Mucosa of descending colon (tissue), 3 donors: ENCODE data around the gene CTDSP2. TPM values are rescaled to one million over a fixed set of nuclear protein-coding genes. Genes with fewer than 3 reads are reported as not detected.

ENCODE experiments used
- ATAC-seq: fragments of 200-7000 bp; cut with Tn5 transposase; one replicate; pipeline ENCODE4 v1.9.1; 2020; ENCODE audit warnings: mild to moderate bottlenecking, moderate library complexity
- DNase-seq, 3 donors: peaks; one replicate each; pipeline ENCODE4 v3.0.0-alpha.2; 2020
- H3K36me3 ChIP-seq: fragments of 200-600 bp; one replicate; pipeline ENCODE4 v1.8.0; 2021; ENCODE audit warnings: low read depth, mild to moderate bottlenecking
- H3K4me1 ChIP-seq: fragments of 200-600 bp; one replicate; pipeline ENCODE4 v1.8.0; 2021; ENCODE audit warnings: low read depth, mild to moderate bottlenecking
- H3K4me3 ChIP-seq: fragments of 200-600 bp; one replicate; pipeline ENCODE4 v1.8.0; 2021; ENCODE audit warnings: mild to moderate bottlenecking
- H3K9me3 ChIP-seq: fragments of 200-600 bp; one replicate; pipeline ENCODE4 v1.8.0; 2021; ENCODE audit warnings: mild to moderate bottlenecking
- intact Hi-C, 2 donors: fragments of 100-400 bp; cut with DNase I in 1 of 2; cut with micrococcal nuclease in 1 of 2; formaldehyde crosslinking; loops; one replicate each; pipeline versions ENCODE4 v1.11.0 to v1.11.1; 2022; cut with DNase I, micrococcal nuclease
- total RNA-seq, 3 donors: library from RNA; stranded (reverse); fragmentation: NEBNext Ultra II Directional in 2 of 3; extraction: Animal tissue kit (Norgen Biotek cat#: 25700) in 2 of 3; gene quantifications; one replicate each; pipeline versions ENCODE4 v1.2.1 to v1.2.4, GENCODE V29; 2021 to 2023
- TF ChIP-seq, protein P1 (sequence below): fragments of 200-600 bp; IDR thresholded peaks from one replicate; pipeline ENCODE4 v1.8.0; 2022; ENCODE audit warnings: antibody characterized with exemption, mild to moderate bottlenecking
- donor health status: DM: no; HTN: no; CAD: no; lungs with moderate emphysema.
- donor health status: DM: no; HTN: no; CAD: no.
- donor health status: DM: no; HTN: yes; CAD: no.

Gene CTDSP2
- total RNA-seq, 3 donors from 2014 or later = 220 to 339 (median 256) TPM

- intact Hi-C loops = no loop called here
- Histone ChIP-seq H3K36me3 (no peaks in the 10 kb centered on the region), H3K4me1 (peaks cover 89% of the 10 kb centered on the region), H3K9me3 (no peaks in the 10 kb centered on the region), H3K4me3 (no peak overlapping the region)
- TF ChIP-seq, protein P1, sequence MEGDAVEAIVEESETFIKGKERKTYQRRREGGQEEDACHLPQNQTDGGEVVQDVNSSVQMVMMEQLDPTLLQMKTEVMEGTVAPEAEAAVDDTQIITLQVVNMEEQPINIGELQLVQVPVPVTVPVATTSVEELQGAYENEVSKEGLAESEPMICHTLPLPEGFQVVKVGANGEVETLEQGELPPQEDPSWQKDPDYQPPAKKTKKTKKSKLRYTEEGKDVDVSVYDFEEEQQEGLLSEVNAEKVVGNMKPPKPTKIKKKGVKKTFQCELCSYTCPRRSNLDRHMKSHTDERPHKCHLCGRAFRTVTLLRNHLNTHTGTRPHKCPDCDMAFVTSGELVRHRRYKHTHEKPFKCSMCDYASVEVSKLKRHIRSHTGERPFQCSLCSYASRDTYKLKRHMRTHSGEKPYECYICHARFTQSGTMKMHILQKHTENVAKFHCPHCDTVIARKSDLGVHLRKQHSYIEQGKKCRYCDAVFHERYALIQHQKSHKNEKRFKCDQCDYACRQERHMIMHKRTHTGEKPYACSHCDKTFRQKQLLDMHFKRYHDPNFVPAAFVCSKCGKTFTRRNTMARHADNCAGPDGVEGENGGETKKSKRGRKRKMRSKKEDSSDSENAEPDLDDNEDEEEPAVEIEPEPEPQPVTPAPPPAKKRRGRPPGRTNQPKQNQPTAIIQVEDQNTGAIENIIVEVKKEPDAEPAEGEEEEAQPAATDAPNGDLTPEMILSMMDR = no peak
- peak; percentile 61 for ATAC-seq
- peak; percentile 84 to 90 (median 88) for DNase-seq
These were observed 47.2 kb upstream of the CTDSP2 start for GRCh38 chr12:57893431-57894353.

- DNase-seq = peak in 2 of 3 donors; percentile 54 to 59
- peak; percentile 37 for ATAC-seq
- no peaks in the 10 kb centered on the region for H3K36me3 ChIP-seq
- H3K4me1 ChIP-seq = peaks cover 89% of the 10 kb centered on the region
- H3K4me3 ChIP-seq = no peak overlapping the region
- intact Hi-C loops = no loop called here
- no peaks in the 10 kb centered on the region for H3K9me3 ChIP-seq
- TF ChIP-seq, protein P1 = no peak
These were observed 45.9 kb upstream of the CTDSP2 start for GRCh38 chr12:57892232-57892972.

GRCh38 chr12:57891542-57892228 is 45.2 kb upstream of the CTDSP2 start:
- intact Hi-C loops = no loop called here
- H3K4me1 ChIP-seq = peaks cover 89% of the 10 kb centered on the region
- H3K36me3 ChIP-seq = no peaks in the 10 kb centered on the region
- no peaks in the 10 kb centered on the region for H3K9me3 ChIP-seq
- TF ChIP-seq, protein P1 = no peak
- H3K4me3 ChIP-seq = no peak overlapping the region
- ATAC-seq (no peak), DNase-seq (no peak)

DNA sequence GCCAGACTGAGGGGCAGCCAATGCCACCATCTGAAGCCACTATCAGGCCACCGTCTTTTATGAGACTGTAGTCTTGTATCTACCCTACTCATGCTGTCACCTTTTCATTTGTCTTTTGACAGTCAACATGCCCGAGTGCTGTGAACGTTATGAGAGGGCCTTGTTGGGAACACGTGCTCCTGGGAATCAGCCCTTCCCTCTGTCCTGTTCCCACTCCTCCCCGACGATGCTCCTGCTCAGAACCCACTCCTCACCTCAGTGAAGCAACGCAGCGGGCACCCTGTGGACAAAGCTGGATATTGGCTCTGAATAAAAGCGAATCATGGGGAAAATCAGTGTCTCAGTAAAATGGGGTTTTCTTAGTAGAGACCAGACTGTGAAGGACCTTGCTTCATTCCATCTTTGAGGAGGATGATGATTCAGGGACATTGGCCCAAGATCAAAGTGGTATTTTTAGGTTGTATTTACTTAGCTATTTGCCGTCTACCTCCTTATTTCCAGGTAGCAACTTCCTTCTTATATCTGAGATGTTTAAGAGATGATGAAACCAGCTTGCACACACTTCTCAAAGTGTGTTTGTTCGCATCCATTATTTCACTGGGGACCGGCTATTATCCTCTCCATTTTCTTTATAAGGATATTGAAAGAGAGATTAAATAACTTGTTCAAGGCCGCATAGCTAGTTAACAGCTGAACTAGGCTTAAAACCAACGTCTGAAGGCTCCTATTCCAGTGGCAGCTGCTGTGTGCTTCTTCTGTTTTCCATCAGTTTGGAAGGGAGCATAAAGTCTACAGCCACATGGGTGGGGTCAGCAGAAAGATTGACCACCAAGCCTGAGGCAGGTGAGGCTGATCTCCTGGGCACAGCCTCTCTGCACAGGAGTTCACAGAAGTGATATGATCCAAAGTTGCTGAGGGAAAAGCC is 43.9 kb upstream of the CTDSP2 start:
- Histone ChIP-seq H3K4me3 (no peak overlapping the region), H3K4me1 (peaks cover 83% of the 10 kb centered on the region), H3K9me3 (no peaks in the 10 kb centered on the region), H3K36me3 (no peaks in the 10 kb centered on the region)
- DNase-seq = no peak
- TF ChIP-seq, protein P1 = no peak
- intact Hi-C loops = no loop called here
- peak; percentile 1 for ATAC-seq
